Neuronal stem cell (in vitro differentiated cells): Measurements from ENCODE around the gene ANO1.

ENCODE experiments used
- DNase-seq: peaks from one replicate; pipeline ENCODE4 v3.0.0-alpha.2; 2013; ENCODE audit warnings: low spot score
- H2AFZ ChIP-seq: one replicate; pipeline ENCODE4 v1.6.1; 2013; ENCODE audit warnings: mild to moderate bottlenecking, low read length, inconsistent platforms
- H2AK5ac ChIP-seq: 2 replicates; pipeline ENCODE4 v1.6.1; 2013; ENCODE audit warnings: low read depth, mild to moderate bottlenecking, inconsistent platforms, low read length, moderate library complexity, mixed read lengths
- H2BK120ac ChIP-seq: 2 replicates; pipeline ENCODE4 v1.6.1; 2013; ENCODE audit warnings: low read depth, mild to moderate bottlenecking, inconsistent platforms, low read length, moderate library complexity, mixed read lengths
- H2BK12ac ChIP-seq: one replicate; pipeline ENCODE4 v1.6.1; 2013; ENCODE audit warnings: low read length, inconsistent platforms
- H2BK15ac ChIP-seq: 2 replicates; pipeline ENCODE4 v1.6.1; 2013; ENCODE audit warnings: mild to moderate bottlenecking, low read length, inconsistent platforms, mixed read lengths
- H2BK5ac ChIP-seq: one replicate; pipeline ENCODE4 v1.6.1; 2013; ENCODE audit warnings: inconsistent platforms, mild to moderate bottlenecking, low read length, moderate library complexity
- H3K14ac ChIP-seq: one replicate; pipeline ENCODE4 v1.6.1; 2013; ENCODE audit warnings: low read length, inconsistent platforms
- H3K18ac ChIP-seq: 2 replicates; pipeline ENCODE4 v1.6.1; 2013; ENCODE audit warnings: low read length, inconsistent platforms
- H3K23ac ChIP-seq: 2 replicates; pipeline ENCODE4 v1.6.1; 2013; ENCODE audit warnings: low read depth, mild to moderate bottlenecking, mixed read lengths, low read length, inconsistent platforms; ENCODE audit not compliant: poor library complexity
- H3K27ac ChIP-seq: replicated peaks from 3 replicates; pipeline ENCODE4 v1.5.1; 2013; ENCODE audit warnings: low read length, inconsistent platforms
- H3K27me3 ChIP-seq, 3 experiments: 2 replicates each; pipeline ENCODE4 v1.6.1; 2013; ENCODE audit warnings: low read length in 3 of 3, mild to moderate bottlenecking in 2 of 3, inconsistent platforms in 1 of 3, low read depth in 1 of 3, mixed read lengths in 1 of 3, moderate library complexity in 1 of 3; ENCODE audit not compliant: control insufficient read depth in 3 of 3, insufficient read depth in 3 of 3
- H3K36me3 ChIP-seq, 2 donors: replicated peaks in 1 of 2; 2 replicates each; pipeline ENCODE4 v1.6.1; 2013; ENCODE audit warnings: low read length in 2 of 2; ENCODE audit not compliant: control insufficient read depth in 2 of 2, insufficient read depth in 2 of 2
- H3K4ac ChIP-seq: 2 replicates; pipeline ENCODE4 v1.6.1; 2013; ENCODE audit warnings: inconsistent platforms, mild to moderate bottlenecking, low read length, moderate library complexity
- H3K4me1 ChIP-seq, 2 donors: 1 replicate in 1 of 2; 2 replicates in 1 of 2; pipeline ENCODE4 v1.6.1; 2013; ENCODE audit warnings: low read length in 2 of 2, low read depth in 1 of 2; ENCODE audit not compliant: control insufficient read depth in 2 of 2, insufficient read depth in 1 of 2
- H3K4me2 ChIP-seq: one replicate; pipeline ENCODE4 v1.6.1; 2013; ENCODE audit warnings: mild to moderate bottlenecking, low read length, inconsistent platforms; ENCODE audit not compliant: insufficient read depth, poor library complexity, severe bottlenecking
- H3K4me3 ChIP-seq, 2 donors: 2 replicates each; pipeline ENCODE4 v1.5.1; 2013; ENCODE audit warnings: low read length in 2 of 2, mild to moderate bottlenecking in 2 of 2, inconsistent platforms in 1 of 2, moderate library complexity in 1 of 2
- H3K79me1 ChIP-seq: one replicate; pipeline ENCODE4 v1.6.1; 2013; ENCODE audit warnings: low read depth, mild to moderate bottlenecking, inconsistent platforms, low read length, moderate library complexity
- H3K9ac ChIP-seq: one replicate; pipeline ENCODE4 v1.6.1; 2013; ENCODE audit warnings: mild to moderate bottlenecking, low read depth, low read length, inconsistent platforms; ENCODE audit not compliant: poor library complexity
- H3K9me3 ChIP-seq, 2 donors: replicated peaks in 1 of 2; 2 replicates each; pipeline versions ENCODE3 to v1.6.1; 2013; ENCODE audit warnings: low read length in 2 of 2, mild to moderate bottlenecking in 2 of 2, inconsistent platforms in 1 of 2, low read depth in 1 of 2, mixed read lengths in 1 of 2, moderate library complexity in 1 of 2; ENCODE audit not compliant: control insufficient read depth in 2 of 2, insufficient read depth in 1 of 2
- H4K8ac ChIP-seq: one replicate; pipeline ENCODE4 v1.6.1; 2013; ENCODE audit warnings: low read depth, mild to moderate bottlenecking, inconsistent platforms, low read length, moderate library complexity
- H4K91ac ChIP-seq: one replicate; pipeline ENCODE4 v1.6.1; 2013; ENCODE audit warnings: low read length, low read depth, mild to moderate bottlenecking, inconsistent platforms; ENCODE audit not compliant: poor library complexity
- WGBS, 2 donors: extraction: QIAGEN DNeasy Blood & Tissue Kit; methylation state at CpG; one replicate each; pipeline ENCODE4 v1.1.7; 2013; ENCODE audit warnings: missing lambda C conversion rate in 2 of 2, mixed read lengths in 1 of 2; ENCODE audit not compliant: insufficient read length in 2 of 2, insufficient replicate concordance in 1 of 2; ENCODE audit errors: extremely low coverage in 2 of 2; 5-methylcytosine and 5-hydroxymethylcytosine counted together

ANO1 gene

GRCh38 chr11:70167120-70167519 lies 89.0 kb downstream of the ANO1 start:
- no peak for DNase-seq
- H4K91ac ChIP-seq: peak overlapping the region; percentile 38
- peak overlapping the region; percentile 95 for H3K23ac ChIP-seq
- H3K4me3 ChIP-seq: no peak overlapping the region
- H3K79me1 ChIP-seq: no peaks in the 10 kb centered on the region
- H3K14ac ChIP-seq: peak overlapping the region; percentile 47
- no peak overlapping the region for H3K27ac ChIP-seq
- no peak overlapping the region for H3K4me2 ChIP-seq
- H2AFZ ChIP-seq: no peak overlapping the region
- no peak overlapping the region for H2BK120ac ChIP-seq
- H3K4ac ChIP-seq: no peak overlapping the region
- no peaks in the 10 kb centered on the region for H3K36me3 ChIP-seq
- peak overlapping the region; percentile 74 for H2AK5ac ChIP-seq
- peak overlapping the region; percentile 6 for H2BK5ac ChIP-seq
- H3K4me1 ChIP-seq: peaks cover 0 to 9% of the 10 kb centered on the region in 2 donors
- H2BK15ac ChIP-seq: peak overlapping the region; percentile 75
- H3K9me3 ChIP-seq: no peaks in the 10 kb centered on the region
- H3K9ac ChIP-seq: no peak overlapping the region
- no CpG with 5 or more reads among the region's 9 CpGs for WGBS, 2 donors
- no peak overlapping the region for H2BK12ac ChIP-seq
- peak overlapping the region; percentile 0 for H3K18ac ChIP-seq
- H4K8ac ChIP-seq: no peak overlapping the region
- H3K27me3 ChIP-seq: peaks cover 0 to 10% (median 0%) of the 10 kb centered on the region in 3 experiments

DNA sequence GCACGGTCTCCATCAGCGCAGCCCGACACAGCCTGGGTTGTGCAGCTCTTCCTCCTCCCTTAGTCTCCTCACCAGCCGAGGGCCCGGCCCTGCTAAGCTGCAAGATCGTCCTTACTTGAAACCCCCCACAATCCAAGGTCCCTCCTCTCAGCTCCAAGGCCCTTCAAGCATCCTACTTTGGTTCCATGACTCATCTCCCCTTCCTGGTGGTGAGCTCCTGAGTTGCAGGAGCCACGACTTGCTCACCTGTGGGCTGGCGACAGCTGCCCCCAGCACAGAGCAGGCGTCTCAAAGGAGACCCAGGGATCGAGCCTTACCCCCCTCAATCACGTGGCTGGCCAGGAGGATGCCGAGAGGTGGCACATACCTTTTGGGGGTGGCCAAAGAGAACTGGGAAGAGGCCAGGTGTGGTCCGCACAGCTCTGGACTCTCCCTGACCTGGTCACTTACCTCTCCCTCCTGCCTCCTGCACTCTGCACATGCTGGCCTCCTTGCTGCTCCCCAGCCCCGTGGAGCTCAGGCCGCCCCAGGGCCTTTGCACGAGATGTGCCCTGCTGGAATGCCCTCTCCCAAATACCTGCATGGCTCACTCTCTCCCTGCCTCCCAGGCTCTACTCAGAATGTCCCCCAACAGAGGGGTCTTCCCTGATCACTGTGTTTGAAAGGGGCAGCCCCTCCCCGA lies 89.7 kb downstream of the ANO1 start:
- Histone ChIP-seq H2BK5ac (peak overlapping the region; percentile 6), H2BK120ac (no peak overlapping the region), H3K4me3 (no peak overlapping the region), H3K36me3 (no peaks in the 10 kb centered on the region), H3K23ac (peak overlapping the region; percentile 95), H2AK5ac (peak overlapping the region; percentile 71), H3K4me1 (peaks cover 0 to 6% of the 10 kb centered on the region in 2 donors), H4K8ac (no peak overlapping the region), H3K14ac (peak overlapping the region; percentile 47), H3K9ac (no peak overlapping the region), H3K4me2 (no peak overlapping the region), H3K27me3 (peaks cover 0 to 10% (median 0%) of the 10 kb centered on the region in 3 experiments), H2BK15ac (peak overlapping the region; percentile 62), H3K4ac (peak overlapping the region; percentile 6), H3K79me1 (no peaks in the 10 kb centered on the region), H3K18ac (peak overlapping the region; percentile 71), H4K91ac (peak overlapping the region; percentile 38), H3K27ac (no peak overlapping the region), H2AFZ (no peak overlapping the region), H3K9me3 (no peaks in the 10 kb centered on the region), H2BK12ac (no peak overlapping the region)
- no peak for DNase-seq
- WGBS, 2 donors: no CpG with 5 or more reads among the region's 17 CpGs

- Histone ChIP-seq H2BK15ac (peak overlapping the region; percentile 54), H2AFZ (no peak overlapping the region), H2AK5ac (peak overlapping the region; percentile 30), H3K27ac (no peak overlapping the region), H3K4ac (no peak overlapping the region), H3K18ac (peak overlapping the region; percentile 15), H3K27me3 (peaks cover 0 to 10% (median 0%) of the 10 kb centered on the region in 3 experiments), H3K4me2 (no peak overlapping the region), H3K4me1 (peaks cover 0 to 3% of the 10 kb centered on the region in 2 donors), H4K91ac (no peak overlapping the region), H2BK5ac (no peak overlapping the region), H3K9ac (no peak overlapping the region), H3K14ac (no peak overlapping the region), H3K79me1 (no peaks in the 10 kb centered on the region), H3K4me3 (no peak overlapping the region), H2BK120ac (no peak overlapping the region), H3K9me3 (no peaks in the 10 kb centered on the region), H4K8ac (no peak overlapping the region), H2BK12ac (no peak overlapping the region), H3K36me3 (no peaks in the 10 kb centered on the region), H3K23ac (no peak overlapping the region)
- WGBS, 2 donors: no CpG with 5 or more reads among the region's 6 CpGs
- DNase-seq: no peak
These were observed 90.3 kb downstream of the ANO1 start for GRCh38 chr11:70168405-70168754.

- Histone ChIP-seq H3K4me2 (no peak overlapping the region), H3K79me1 (no peaks in the 10 kb centered on the region), H3K18ac (peak overlapping the region; percentile 65), H3K4me1 (peaks cover 0 to 3% of the 10 kb centered on the region in 2 donors), H2BK120ac (no peak overlapping the region), H4K8ac (no peak overlapping the region), H3K27ac (no peak overlapping the region), H3K23ac (peak overlapping the region; percentile 71), H2AK5ac (peak overlapping the region; percentile 30), H4K91ac (no peak overlapping the region), H3K9ac (no peak overlapping the region), H2AFZ (peak overlapping the region; percentile 17), H3K4me3 (no peak overlapping the region), H2BK15ac (no peak overlapping the region), H3K36me3 (no peaks in the 10 kb centered on the region), H2BK12ac (no peak overlapping the region), H2BK5ac (no peak overlapping the region), H3K4ac (no peak overlapping the region), H3K27me3 (peaks cover 0 to 8% (median 0%) of the 10 kb centered on the region in 3 experiments), H3K14ac (no peak overlapping the region), H3K9me3 (no peaks in the 10 kb centered on the region)
- no peak for DNase-seq
- no CpG with 5 or more reads among the region's 11 CpGs for WGBS, 2 donors
These were observed 91.0 kb downstream of the ANO1 start for GRCh38 chr11:70169127-70169526.
